K562 (cell line): ENCODE data around the gene ARHGAP24.

Experiments used
- GATAD2A ChIP-seq: fragments of 450-650 bp; IDR thresholded peaks from 2 replicates; pipeline ENCODE4 v1.6.1; 2017
- HOMEZ ChIP-seq: fragments of 250-450 bp; sonication (Bioruptor Pico); IDR thresholded peaks from 2 replicates; pipeline ENCODE4 v1.4.0; 2020; ENCODE audit warnings: mild to moderate bottlenecking, moderate library complexity

- TF ChIP-seq GATAD2A, result no peak
- no peak for TF ChIP-seq HOMEZ (CRISPR knock-in tag)
Measured at GRCh38 chr4:85708468-85708867, 233.5 kb downstream of the ARHGAP24 start.
